Endothelial cell of umbilical vein (primary cell): Measurements from ENCODE around the gene C1QL2. TPM values are rescaled to one million over a fixed set of nuclear protein-coding genes. Genes with fewer than 3 reads are reported as not detected.

Experiments
- BruUV-seq: library from RNA; stranded (reverse); fragments of 400-500 nt; replicated peaks from 2 replicates; lab custom pipeline; 2021; lab: Mats Ljungman, UMichigan
- CTCF ChIA-PET: fragments of 300-600, 350-600 bp; sonication (Branson Sonifier 250); formaldehyde crosslinking; loops from one replicate; lab custom pipeline; 2021; ENCODE audit warnings: antibody characterized with exemption, inconsistent platforms; lab: Charles Lee
- POLR2A ChIA-PET: fragments of 300-600, 350-600 bp; sonication (Branson Sonifier 250); formaldehyde crosslinking; loops from one replicate; lab custom pipeline; 2021; ENCODE audit warnings: antibody characterized with exemption, inconsistent platforms; lab: Charles Lee
- DNase-seq: peaks from one replicate; pipeline ENCODE4 v3.0.0-alpha.2; 2011; ENCODE audit warnings: low read depth, low spot score
- FAIRE-seq: peaks from 2 replicates; lab custom pipeline; 2011; peaks lifted over from hg19 to GRCh38; lab: Jason Lieb, UNC
- H2AFZ ChIP-seq: 2 replicates; pipeline ENCODE4 v1.6.0; 2012; ENCODE audit warnings: low read depth, low read length, control low read depth, inconsistent platforms
- H3K27ac ChIP-seq: 2 replicates; pipeline ENCODE4 v1.5.1; 2011; ENCODE audit warnings: low read depth, mild to moderate bottlenecking, control low read depth, low read length, moderate library complexity; ENCODE audit not compliant: insufficient read depth
- H3K27me3 ChIP-seq, 2 experiments: 2 replicates each; pipeline versions ENCODE4 v1.6.0 to v1.6.1; 2011; ENCODE audit warnings: low read length in 2 of 2, mixed read lengths in 1 of 2; ENCODE audit not compliant: control insufficient read depth in 2 of 2, insufficient read depth in 2 of 2
- H3K36me3 ChIP-seq, 2 experiments: 2 replicates in 1 of 2; 3 replicates in 1 of 2; pipeline ENCODE4 v1.5.1; 2011; ENCODE audit warnings: low read length in 2 of 2, mild to moderate bottlenecking in 1 of 2, moderate library complexity in 1 of 2; ENCODE audit not compliant: control insufficient read depth in 2 of 2, insufficient read depth in 2 of 2; ENCODE audit errors: extremely low read depth in 1 of 2
- H3K4me1 ChIP-seq: 3 replicates; pipeline ENCODE4 v1.5.1; 2011; ENCODE audit warnings: mild to moderate bottlenecking, low read length; ENCODE audit not compliant: control insufficient read depth, insufficient read depth; ENCODE audit errors: extremely low read depth
- H3K4me2 ChIP-seq: 2 replicates; pipeline ENCODE4 v1.6.1; 2011; ENCODE audit warnings: low read length, control low read depth, mixed read lengths; ENCODE audit not compliant: insufficient read depth
- H3K4me3 ChIP-seq, 3 experiments: fragments of 200-600 bp in 1 of 3; sonication (generic), shearing (Covaris generic) in 1 of 3; replicated peaks in 1 of 3; 2 replicates each; pipeline ENCODE4 v1.5.1; 2011 to 2016; ENCODE audit warnings: control low read depth in 3 of 3, low read length in 3 of 3, mild to moderate bottlenecking in 2 of 3, inconsistent platforms in 1 of 3, low read depth in 1 of 3, moderate library complexity in 1 of 3; ENCODE audit not compliant: insufficient read depth in 1 of 3
- H3K79me2 ChIP-seq: 2 replicates; pipeline ENCODE4 v1.6.0; 2012; ENCODE audit warnings: low read length, inconsistent platforms; ENCODE audit not compliant: control insufficient read depth, insufficient read depth
- H3K9ac ChIP-seq: replicated peaks from 2 replicates; pipeline ENCODE3; 2011; ENCODE audit warnings: low read length, control low read depth; ENCODE audit not compliant: insufficient read depth; ENCODE audit errors: extremely low read depth
- H3K9me1 ChIP-seq: replicated peaks from 3 replicates; pipeline ENCODE4 v1.6.0; 2011; ENCODE audit warnings: mild to moderate bottlenecking, low read length; ENCODE audit not compliant: control insufficient read depth, insufficient read depth; ENCODE audit errors: extremely low read depth
- H3K9me3 ChIP-seq: replicated peaks from 2 replicates; pipeline ENCODE4 v1.5.1; 2012; ENCODE audit warnings: low read length, inconsistent platforms; ENCODE audit not compliant: control insufficient read depth, insufficient read depth
- H4K20me1 ChIP-seq: replicated peaks from 2 replicates; pipeline ENCODE3; 2011; ENCODE audit warnings: mild to moderate bottlenecking, low read length; ENCODE audit not compliant: control insufficient read depth, insufficient read depth; ENCODE audit errors: extremely low read depth
- EZH2 ChIP-seq: IDR thresholded peaks from 2 replicates; pipeline ENCODE4 v1.6.1; 2012; ENCODE audit warnings: borderline replicate concordance, low read depth, mild to moderate bottlenecking, moderate library complexity, low read length, inconsistent platforms; ENCODE audit not compliant: severe bottlenecking
- FOS ChIP-seq: IDR thresholded peaks from 2 replicates; pipeline ENCODE4 v1.6.1; 2011; ENCODE audit warnings: mild to moderate bottlenecking, low read length, moderate library complexity, borderline replicate concordance; ENCODE audit not compliant: insufficient read depth
- GATA2 ChIP-seq: IDR thresholded peaks from 2 replicates; pipeline ENCODE4 v1.7.0; 2011; ENCODE audit warnings: low read depth, mild to moderate bottlenecking, moderate library complexity, mixed read lengths, low read length; ENCODE audit not compliant: insufficient read length, insufficient read depth
- JUN ChIP-seq: IDR thresholded peaks from 2 replicates; pipeline ENCODE4 v1.6.1; 2011; ENCODE audit warnings: borderline replicate concordance, low read depth; ENCODE audit not compliant: insufficient read length, insufficient read depth
- MYC ChIP-seq: IDR thresholded peaks from one replicate; pipeline ENCODE4 v1.6.1; 2011; ENCODE audit warnings: mild to moderate bottlenecking, low read depth, low read length
- POLR2A ChIP-seq: IDR thresholded peaks from 2 replicates; pipeline ENCODE4 v1.6.1; 2012; ENCODE audit warnings: low read depth, mild to moderate bottlenecking, control low read depth, low read length
- POLR2AphosphoS5 ChIP-seq: IDR thresholded peaks from 2 replicates; pipeline ENCODE4 v1.6.1; 2012; ENCODE audit warnings: low read depth, mild to moderate bottlenecking, control low read depth, low read length, moderate library complexity; ENCODE audit not compliant: insufficient read depth
- dilution Hi-C: fragments of 300-500 bp; cut with MboI; formaldehyde crosslinking; loops from one replicate; pipeline ENCODE4 v1.15.0; 2019; ENCODE audit warnings: low sequenced_read_pairs; ENCODE audit not compliant: extremely low pct_ligation_motif_present
- intact Hi-C: fragments of 100-400 bp; cut with micrococcal nuclease; formaldehyde crosslinking; loops from one replicate; pipeline ENCODE4 v1.10.0; 2022
- polyA plus RNA-seq, 4 experiments: library from polyadenylated mRNA; depleted of rRNA in 3 of 4; stranded (reverse) in 3 of 4; unstranded in 1 of 4; fragments of >200 nt; gene quantifications; 2 replicates each; pipeline versions ENCODE4 v1.2.1 to v1.2.3, GENCODE V29; 2011 to 2012; ENCODE audit warnings: missing spikeins in 1 of 4
- total RNA-seq: library from RNA; stranded (reverse); gene quantifications from 2 replicates; pipeline ENCODE4 v1.2.3, GENCODE V29; 2021
- TF ChIP-seq, protein P1 (sequence below), 2 donors: IDR thresholded peaks; 1 replicate in 1 of 2; 2 replicates in 1 of 2; pipeline ENCODE4 v1.5.1; 2011; ENCODE audit warnings: low read length in 2 of 2, mild to moderate bottlenecking in 2 of 2, moderate library complexity in 2 of 2, control low read depth in 1 of 2, inconsistent platforms in 1 of 2, low read depth in 1 of 2; ENCODE audit not compliant: insufficient read depth in 1 of 2; ENCODE audit errors: extremely low read depth in 1 of 2
- TF ChIP-seq, protein P2 (sequence below): IDR thresholded peaks from 2 replicates; pipeline ENCODE4 v1.6.1; 2011; ENCODE audit not compliant: insufficient read depth, insufficient read length

C1QL2 gene
- total and polyA plus RNA-seq, 2 donors (not counting 3 experiments of a cell fraction or from before 2014, with no cell fraction given), result not detected

DNA sequence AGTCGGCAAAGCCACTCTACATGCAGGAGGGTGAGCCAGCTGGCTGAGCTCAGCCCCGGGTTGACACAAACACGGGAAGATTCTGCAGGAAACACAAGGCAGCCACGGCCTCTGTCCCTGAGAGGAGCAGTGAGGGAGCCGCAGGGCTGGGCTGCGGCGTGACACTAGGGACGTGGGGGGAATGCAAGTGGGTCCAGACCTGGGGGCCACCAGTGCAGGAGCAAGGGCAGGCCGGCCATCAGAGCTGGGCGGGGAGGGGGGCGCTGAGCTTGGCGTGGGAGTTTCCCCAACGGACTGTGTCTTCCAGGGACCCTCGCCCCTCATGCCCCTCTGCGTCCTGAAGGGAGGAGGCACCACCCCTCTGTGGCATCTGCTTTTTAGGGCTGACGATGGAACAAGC lies 12.0 kb upstream of the C1QL2 start:
- DNase-seq (no peak), FAIRE-seq (no peak)
- H3K9me1 ChIP-seq, result no peaks in the 10 kb centered on the region
- no peak overlapping the region for H3K4me2 ChIP-seq
- H3K9ac ChIP-seq, result no peak overlapping the region
- dilution Hi-C loops, result no loop called here
- intact Hi-C loops, result no loop called here
- no peaks in the 10 kb centered on the region for H3K36me3 ChIP-seq
- H4K20me1 ChIP-seq, result no peaks in the 10 kb centered on the region
- POLR2A ChIA-PET, result no interaction called here
- no peaks in the 10 kb centered on the region for H3K27me3 ChIP-seq
- no peak overlapping the region for H2AFZ ChIP-seq
- H3K9me3 ChIP-seq, result no peaks in the 10 kb centered on the region
- CTCF ChIA-PET, result no interaction called here
- no peak overlapping the region for H3K27ac ChIP-seq
- H3K79me2 ChIP-seq, result no peaks in the 10 kb centered on the region
- no peak for TF ChIP-seq GATA2
- no peak for TF ChIP-seq POLR2A
- TF ChIP-seq, protein P1, sequence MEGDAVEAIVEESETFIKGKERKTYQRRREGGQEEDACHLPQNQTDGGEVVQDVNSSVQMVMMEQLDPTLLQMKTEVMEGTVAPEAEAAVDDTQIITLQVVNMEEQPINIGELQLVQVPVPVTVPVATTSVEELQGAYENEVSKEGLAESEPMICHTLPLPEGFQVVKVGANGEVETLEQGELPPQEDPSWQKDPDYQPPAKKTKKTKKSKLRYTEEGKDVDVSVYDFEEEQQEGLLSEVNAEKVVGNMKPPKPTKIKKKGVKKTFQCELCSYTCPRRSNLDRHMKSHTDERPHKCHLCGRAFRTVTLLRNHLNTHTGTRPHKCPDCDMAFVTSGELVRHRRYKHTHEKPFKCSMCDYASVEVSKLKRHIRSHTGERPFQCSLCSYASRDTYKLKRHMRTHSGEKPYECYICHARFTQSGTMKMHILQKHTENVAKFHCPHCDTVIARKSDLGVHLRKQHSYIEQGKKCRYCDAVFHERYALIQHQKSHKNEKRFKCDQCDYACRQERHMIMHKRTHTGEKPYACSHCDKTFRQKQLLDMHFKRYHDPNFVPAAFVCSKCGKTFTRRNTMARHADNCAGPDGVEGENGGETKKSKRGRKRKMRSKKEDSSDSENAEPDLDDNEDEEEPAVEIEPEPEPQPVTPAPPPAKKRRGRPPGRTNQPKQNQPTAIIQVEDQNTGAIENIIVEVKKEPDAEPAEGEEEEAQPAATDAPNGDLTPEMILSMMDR (IDR thresholded peaks at IDR 0.05; ENCODE audit: extremely low read depth in 1 of 2, insufficient read depth in 1 of 2, low read depth in 1 of 2, low read length in 2 of 2), result no peak
- TF ChIP-seq MYC, result no peak
- no peak for TF ChIP-seq POLR2AphosphoS5
- TF ChIP-seq, protein P2, sequence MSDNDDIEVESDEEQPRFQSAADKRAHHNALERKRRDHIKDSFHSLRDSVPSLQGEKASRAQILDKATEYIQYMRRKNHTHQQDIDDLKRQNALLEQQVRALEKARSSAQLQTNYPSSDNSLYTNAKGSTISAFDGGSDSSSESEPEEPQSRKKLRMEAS, result no peak
- TF ChIP-seq FOS, result no peak
- TF ChIP-seq JUN, result no peak
- no peak for TF ChIP-seq EZH2
- no peak overlapping the region for H3K4me3 ChIP-seq
- no TSS peak for BruUV-seq
- no peaks in the 10 kb centered on the region for H3K4me1 ChIP-seq
